Stimulated activated CD8-positive, alpha-beta memory T cell treated with anti-CD3 and anti-CD28 coated beads, Interleukin-12 subunit alpha, Interleukin-12 subunit beta, amount 100 ng/mL, for 24 hours (primary cell): Measurements from ENCODE around the gene TRMT44.
"Not testable (repeated sequence)": the region's sequence is repeated elsewhere in the genome, so short reads cannot be mapped to it uniquely, and the experiment has no call there.

Source experiments
- DNase-seq: peaks from one replicate; pipeline ENCODE4 v3.0.0-alpha.2; 2020; ENCODE audit errors: extremely low read depth

TRMT44 gene

DNA sequence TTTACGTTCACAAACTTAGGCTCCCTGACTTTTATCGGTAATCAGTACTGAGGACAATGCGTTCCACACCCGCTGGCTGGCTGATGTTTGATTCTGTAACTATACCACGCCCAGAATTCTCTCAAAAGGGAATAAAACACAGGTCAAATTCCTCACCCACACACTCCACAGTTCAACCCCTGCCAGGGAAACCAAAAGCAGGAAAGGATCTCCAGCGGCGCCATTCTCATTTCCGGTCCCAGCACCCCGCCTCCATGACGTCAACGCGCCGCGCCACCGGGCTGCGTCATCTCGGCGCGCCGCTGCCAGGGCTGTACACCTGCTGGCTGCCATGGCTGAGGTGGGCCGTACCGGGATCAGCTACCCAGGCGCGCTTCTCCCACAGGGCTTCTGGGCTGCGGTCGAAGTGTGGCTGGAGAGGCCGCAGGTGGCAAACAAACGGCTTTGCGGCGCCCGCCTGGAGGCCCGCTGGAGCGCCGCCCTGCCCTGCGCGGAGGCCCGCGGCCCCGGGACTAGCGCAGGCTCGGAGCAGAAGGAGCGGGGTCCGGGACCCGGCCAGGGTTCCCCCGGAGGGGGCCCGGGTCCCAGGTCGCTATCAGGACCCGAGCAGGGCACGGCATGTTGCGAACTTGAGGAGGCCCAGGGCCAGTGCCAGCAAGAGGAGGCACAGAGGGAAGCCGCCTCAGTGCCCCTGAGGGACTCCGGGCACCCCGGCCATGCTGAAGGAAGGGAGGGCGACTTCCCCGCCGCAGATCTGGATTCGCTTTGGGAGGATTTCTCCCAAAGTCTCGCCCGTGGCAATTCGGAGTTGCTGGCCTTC, at the start of gene TRMT44, which contains the start of gene ACOX3:
Gene TRMT44 (plus strand): TSS at position 286 of the 820 bp plus-strand sequence. CDS start 46 bp downstream, at position 332.
Gene ACOX3 (minus strand): TSS at position 232 of the 820 bp plus-strand sequence. CDS start 24,202 bp downstream, outside the sequence.
- DNase-seq, result peak; percentile 74

DNA sequence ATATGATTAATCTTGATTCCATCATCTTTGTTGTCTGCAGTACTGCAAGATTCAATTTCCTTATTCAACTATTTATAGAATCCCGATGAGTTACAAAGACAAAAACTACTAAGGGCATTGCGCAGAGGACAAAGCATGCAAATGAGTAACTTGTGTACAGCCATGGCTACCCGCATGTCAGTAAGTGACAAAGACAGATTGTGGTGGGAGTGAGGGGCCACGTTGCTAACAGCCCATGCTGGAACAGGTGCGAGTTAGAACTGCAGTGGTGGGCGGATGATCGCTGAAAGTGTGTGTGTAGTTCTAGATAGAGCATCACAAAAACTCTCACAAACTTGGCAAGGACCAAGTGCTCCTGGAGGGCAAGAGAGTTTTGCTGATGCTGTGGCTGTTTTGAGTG, 49.5 kb upstream of the TRMT44 start:
- DNase-seq, result no peak

DNA sequence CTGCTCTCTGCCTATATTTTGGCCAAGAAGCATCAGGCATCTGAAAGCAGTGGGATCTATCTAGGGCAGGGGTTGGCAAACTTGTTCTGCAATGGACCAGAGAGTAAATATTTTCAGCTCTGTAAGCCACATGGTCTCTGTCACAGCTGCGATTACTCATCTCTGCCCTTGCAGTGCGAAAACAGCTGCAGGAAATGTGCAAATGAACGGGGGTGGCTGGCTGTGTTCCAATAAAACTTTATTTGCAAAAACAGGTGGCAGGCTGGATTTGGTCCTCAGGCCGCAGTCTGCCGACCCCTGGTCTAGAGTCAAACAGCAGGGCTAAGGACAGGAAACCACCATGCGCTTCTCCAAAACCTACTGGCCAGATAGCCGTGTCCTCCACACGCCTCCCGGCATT, 48.6 kb upstream of the TRMT44 start:
- no peak for DNase-seq

- no peak for DNase-seq
These were observed 47.9 kb upstream of the TRMT44 start for GRCh38 chr4:8392591-8393190.

GRCh38 chr4:8393593-8394038, 47.0 kb upstream of the TRMT44 start:
- no peak for DNase-seq

- DNase-seq, result no peak
These were observed 46.5 kb upstream of the TRMT44 start for GRCh38 chr4:8394061-8394519.

- no peak for DNase-seq
These were observed 45.8 kb upstream of the TRMT44 start for GRCh38 chr4:8394806-8395205.

GRCh38 chr4:8395504-8396296, 44.9 kb upstream of the TRMT44 start:
- DNase-seq, result no peak

DNA sequence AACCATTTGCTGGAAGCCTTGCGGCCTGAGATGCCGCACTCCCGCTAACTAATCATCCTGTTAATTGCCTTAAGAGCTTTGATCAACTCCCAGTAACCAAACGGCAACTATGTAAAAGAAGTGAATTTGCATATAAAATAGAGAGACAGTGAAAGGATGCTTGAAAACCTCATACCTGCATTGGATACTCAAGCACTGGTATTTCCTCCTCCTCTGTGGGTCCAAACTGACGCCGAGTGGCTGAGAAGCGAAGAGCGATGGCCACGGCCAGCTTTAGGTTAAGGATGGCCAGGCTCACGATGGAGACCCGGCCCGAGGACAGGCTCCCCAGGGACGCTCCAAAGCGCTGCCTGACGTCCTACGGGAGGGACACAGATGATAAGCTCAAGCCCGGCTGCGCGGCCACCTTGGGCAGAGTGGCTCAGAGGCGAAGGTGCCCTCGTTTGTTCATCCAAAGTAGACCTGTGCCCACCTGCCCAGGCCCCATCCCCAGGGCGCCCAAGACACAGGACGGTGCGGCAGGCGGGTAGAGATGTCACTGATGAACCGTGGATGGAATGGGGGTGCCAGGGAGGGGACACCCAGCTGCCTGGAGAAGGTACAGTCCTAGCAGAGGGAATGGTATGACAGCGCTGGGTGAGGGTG, 43.7 kb upstream of the TRMT44 start:
- DNase-seq, result no peak

DNA sequence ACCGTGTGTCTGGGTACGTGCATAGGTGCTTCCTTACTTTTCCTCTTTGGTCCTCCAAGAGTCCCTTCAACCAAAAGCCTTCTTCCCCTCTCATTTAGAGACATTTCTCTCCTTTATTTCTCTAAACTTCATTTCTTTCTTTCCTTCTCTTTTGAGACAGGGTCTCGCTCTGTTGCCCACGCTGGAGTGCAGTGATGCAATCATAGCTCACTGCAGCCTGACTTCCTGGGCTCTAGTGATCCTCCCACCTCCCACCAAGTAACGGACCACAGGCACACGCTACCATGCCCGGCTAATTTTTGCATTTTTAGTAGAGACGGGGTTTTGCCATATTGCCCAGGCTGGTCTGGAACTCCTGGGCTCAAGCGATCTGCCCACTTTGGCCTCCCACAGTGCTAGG, 42.2 kb upstream of the TRMT44 start:
- DNase-seq, result no peak

GRCh38 chr4:8399298-8399697, 41.3 kb upstream of the TRMT44 start:
- no peak for DNase-seq

DNA sequence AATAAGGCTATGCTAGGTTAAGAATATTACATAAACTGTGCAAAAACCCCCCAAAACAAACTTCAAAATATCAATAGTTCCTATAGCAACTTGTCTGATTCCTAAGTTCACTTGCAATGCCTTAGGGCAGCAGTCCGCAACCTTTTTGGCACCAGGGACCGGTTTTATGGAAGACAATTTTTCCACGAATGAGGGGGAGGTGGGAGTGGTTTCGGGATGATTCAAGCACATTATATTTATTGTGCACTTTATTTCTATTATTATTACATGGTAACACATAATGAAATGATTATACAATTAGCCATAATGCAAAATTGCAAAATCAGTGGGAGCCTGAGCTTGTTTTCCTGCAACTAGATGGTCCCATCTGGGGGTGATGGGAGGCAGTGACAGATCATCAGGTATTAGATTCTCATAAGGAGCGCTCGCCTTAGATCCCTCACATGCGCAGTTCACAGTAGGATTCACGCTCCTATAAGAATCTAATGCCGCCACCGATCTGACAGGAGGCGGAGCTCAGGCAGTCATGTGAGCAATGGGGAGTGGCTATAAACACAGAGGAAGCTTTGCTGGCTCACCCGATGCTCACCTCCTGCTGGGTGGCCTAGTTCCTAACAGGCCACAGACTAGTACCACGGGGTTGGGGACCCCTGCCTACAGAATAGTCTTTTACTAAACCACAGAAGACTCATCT, 39.8 kb upstream of the TRMT44 start:
- no peak for DNase-seq

- no peak for DNase-seq
These were observed 38.9 kb upstream of the TRMT44 start for GRCh38 chr4:8401665-8402064.

GRCh38 chr4:8402181-8402597, 38.4 kb upstream of the TRMT44 start:
- no peak for DNase-seq

- DNase-seq, result no peak
These were observed 37.9 kb upstream of the TRMT44 start for GRCh38 chr4:8402640-8403039.

DNA sequence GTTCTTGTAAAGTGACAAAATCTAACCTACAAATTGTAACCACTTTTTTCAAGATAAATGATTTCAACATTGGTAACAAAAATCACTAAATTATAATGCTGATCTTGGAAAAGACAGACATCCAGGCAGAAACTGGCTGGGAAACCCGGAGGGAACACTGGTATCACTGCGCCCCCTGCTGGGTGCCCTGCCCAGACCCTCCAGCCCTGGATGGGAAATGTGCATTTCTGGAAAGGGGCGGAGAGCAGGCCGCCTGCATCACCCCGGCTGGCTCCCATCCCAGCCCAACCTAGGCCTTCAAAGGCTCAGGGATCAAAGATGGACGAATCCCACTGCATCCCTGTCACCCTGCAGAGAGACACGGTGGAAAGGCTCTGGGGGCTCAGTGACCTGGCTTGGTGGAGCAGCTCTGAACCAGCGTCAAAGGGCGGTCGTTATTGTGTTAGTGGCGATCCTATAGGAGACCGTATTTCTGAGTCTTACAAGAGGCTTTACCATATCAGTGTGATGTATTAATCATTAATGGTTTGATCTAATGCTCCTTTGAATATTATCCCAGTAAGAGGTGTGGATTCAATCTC, 37.3 kb upstream of the TRMT44 start:
- no peak for DNase-seq

GRCh38 chr4:8403976-8404375, 36.6 kb upstream of the TRMT44 start:
- no peak for DNase-seq

DNA sequence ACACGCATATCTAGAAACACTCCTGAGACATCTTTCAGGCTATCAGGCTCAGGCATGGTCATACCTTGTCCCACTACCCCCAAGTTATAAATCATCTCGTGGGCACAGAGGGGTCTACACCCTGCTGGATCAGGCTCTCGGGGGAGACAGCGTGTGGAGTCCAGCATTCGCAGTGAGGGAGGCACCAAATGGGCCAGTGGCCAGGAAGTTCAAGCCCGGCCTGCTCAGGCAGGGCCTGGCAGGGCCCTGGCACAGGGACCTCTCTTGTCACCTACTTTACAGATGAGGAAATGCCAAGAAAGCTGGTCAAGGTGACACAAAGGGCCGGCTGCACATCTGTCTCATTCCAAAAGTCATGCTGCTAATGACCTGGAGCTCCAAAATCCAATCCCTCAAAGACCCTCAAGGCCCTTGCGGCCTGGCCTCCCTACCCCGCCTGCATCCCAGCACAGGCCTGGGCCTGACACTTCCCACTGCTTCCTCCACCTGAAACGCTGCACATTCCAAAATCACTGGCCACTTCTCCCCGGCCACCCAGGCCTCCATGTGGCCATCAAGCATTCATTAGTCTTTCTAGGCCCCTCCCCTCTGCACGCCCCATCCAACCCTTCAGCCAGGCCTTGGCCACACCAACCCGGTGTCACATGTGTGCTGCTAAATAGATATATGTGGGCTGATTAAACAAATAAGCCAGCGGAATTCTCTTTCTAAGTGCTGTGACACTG, 35.6 kb upstream of the TRMT44 start:
- no peak for DNase-seq

DNA sequence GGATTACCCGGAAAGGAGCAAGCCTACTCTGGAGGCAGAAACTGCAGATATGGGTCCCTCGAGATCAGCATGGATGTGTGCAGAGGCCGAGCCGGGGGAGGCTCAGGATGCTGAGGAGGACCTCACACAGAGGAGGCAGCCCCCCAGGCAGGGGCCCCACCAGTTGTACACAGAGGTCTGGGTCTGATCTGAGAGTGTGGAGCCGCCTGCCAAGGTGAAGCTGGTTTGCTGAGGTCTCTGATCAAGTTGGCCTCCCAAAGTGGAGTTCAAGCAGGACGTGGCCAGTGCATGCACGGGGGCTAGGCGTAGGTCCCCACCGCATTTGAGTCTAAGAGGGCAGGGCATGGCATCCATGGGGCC, 35.1 kb upstream of the TRMT44 start:
- DNase-seq, result no peak

- not testable (repeated sequence) for DNase-seq
These were observed 33.7 kb upstream of the TRMT44 start for GRCh38 chr4:8406887-8407286.
